Immature natural killer cell (primary cell): ENCODE measurements around the gene DAPK1. TPM values are rescaled to one million over a fixed set of nuclear protein-coding genes. Genes with fewer than 3 reads are reported as not detected.

Experiments
- DNase-seq, 3 donors: peaks; one replicate each; pipeline ENCODE4 v3.0.0; 2022; ENCODE audit warnings: mixed read lengths in 1 of 3
- H3K27ac Mint-ChIP-seq, 6 donors: one replicate each; pipeline ENCODE4 v1.8.0; 2020; ENCODE audit warnings: mixed read lengths in 6 of 6, mild to moderate bottlenecking in 5 of 6, inconsistent platforms in 4 of 6, moderate library complexity in 3 of 6
- H3K27me3 Mint-ChIP-seq, 3 donors: one replicate each; pipeline ENCODE4 v1.8.0; 2020 to 2021; ENCODE audit warnings: low read depth in 3 of 3, mild to moderate bottlenecking in 3 of 3, mixed read lengths in 3 of 3, moderate library complexity in 3 of 3, inconsistent platforms in 1 of 3
- H3K36me3 Mint-ChIP-seq, 3 donors: one replicate each; pipeline ENCODE4 v1.8.0; 2020; ENCODE audit warnings: mixed read lengths in 3 of 3, inconsistent platforms in 2 of 3, mild to moderate bottlenecking in 2 of 3
- H3K4me1 Mint-ChIP-seq, 2 donors: one replicate each; pipeline ENCODE4 v1.8.0; 2020; ENCODE audit warnings: inconsistent platforms in 2 of 2, mild to moderate bottlenecking in 2 of 2, mixed read lengths in 2 of 2, moderate library complexity in 1 of 2
- H3K4me3 Mint-ChIP-seq, 5 donors: one replicate each; pipeline ENCODE4 v1.8.0; 2020; ENCODE audit warnings: mild to moderate bottlenecking in 5 of 5, mixed read lengths in 5 of 5, inconsistent platforms in 3 of 5, moderate library complexity in 3 of 5
- H3K9me3 Mint-ChIP-seq, 6 donors: one replicate each; pipeline ENCODE4 v1.8.0; 2020; ENCODE audit warnings: mild to moderate bottlenecking in 6 of 6, mixed read lengths in 6 of 6, inconsistent platforms in 4 of 6, moderate library complexity in 3 of 6
- polyA plus RNA-seq, 3 donors: library from polyadenylated mRNA; unstranded; fragments of 300-500 nt; fragmentation: Illumina TruSeq; gene quantifications; one replicate each; pipeline ENCODE4 v1.2.3, GENCODE V29; 2021

Gene DAPK1
- polyA plus RNA-seq, 3 donors from 2014 or later: 0.82 to 1.3 TPM; not detected in 1

DNA sequence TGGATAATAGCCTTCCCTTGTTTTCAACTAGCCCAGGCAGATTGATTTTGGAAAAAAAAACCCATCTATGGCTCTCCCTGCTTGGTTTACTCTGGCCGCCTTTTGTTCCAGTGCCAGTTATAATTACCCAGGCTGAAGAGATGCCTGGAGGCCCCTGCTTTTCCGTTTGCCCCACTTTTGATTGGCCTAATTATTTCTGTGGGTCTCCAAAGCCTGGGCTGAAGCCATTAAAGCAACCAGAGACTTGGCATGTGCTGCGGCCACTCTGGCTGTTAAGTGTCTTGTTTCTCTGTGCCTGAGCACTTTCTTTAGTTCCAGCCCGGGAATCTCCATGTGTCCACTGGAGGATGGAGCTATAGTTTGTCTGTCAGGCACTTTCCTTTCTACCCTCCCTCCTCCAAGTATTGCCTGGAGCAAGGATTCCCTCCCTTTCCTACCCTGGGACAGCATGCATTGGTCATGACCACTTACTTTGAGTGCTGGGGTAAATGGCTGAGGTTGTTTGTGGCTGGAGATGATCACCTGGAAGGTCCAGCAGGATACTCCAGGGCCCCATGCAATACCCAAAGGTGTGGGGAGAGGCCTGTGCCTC, 123.2 kb downstream of the DAPK1 start:
- DNase-seq: no peak
- no peaks in the 10 kb centered on the region for H3K9me3 Mint-ChIP-seq
- peaks cover 0 to 2% (median 1%) of the 10 kb centered on the region in 3 donors for H3K27me3 Mint-ChIP-seq
- H3K4me1 Mint-ChIP-seq: peaks cover 3 to 13% of the 10 kb centered on the region in 2 donors
- no peak overlapping the region for H3K4me3 Mint-ChIP-seq
- no peak overlapping the region for H3K27ac Mint-ChIP-seq
- peaks cover 0 to 4% (median 0%) of the 10 kb centered on the region in 3 donors for H3K36me3 Mint-ChIP-seq

DNA sequence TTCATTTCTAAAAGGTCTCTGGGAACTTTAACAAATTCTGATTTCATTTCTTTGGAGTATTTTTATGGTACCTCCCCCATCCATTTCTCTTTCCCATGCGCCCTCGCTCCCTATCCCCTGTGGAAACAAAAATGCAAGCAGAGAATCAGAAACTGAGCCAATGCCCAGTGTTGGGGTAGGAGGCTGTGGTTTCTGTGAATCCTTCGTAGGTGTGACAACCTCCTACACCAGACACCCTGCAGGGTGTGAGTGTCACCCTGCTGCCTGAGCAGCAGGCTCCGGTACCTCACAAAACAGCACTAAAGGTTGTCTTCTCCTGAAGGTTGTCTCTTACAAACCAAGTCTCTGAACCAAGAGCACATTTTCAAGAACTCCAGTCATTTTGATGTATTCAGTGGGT, 124.4 kb downstream of the DAPK1 start:
- peaks cover 3 to 13% of the 10 kb centered on the region in 2 donors for H3K4me1 Mint-ChIP-seq
- H3K27me3 Mint-ChIP-seq: peaks cover 0 to 4% (median 1%) of the 10 kb centered on the region in 3 donors
- no peak overlapping the region for H3K27ac Mint-ChIP-seq
- no peak for DNase-seq
- peak overlapping the region in 1 of 5 donors; percentile 62 for H3K4me3 Mint-ChIP-seq
- H3K9me3 Mint-ChIP-seq: no peaks in the 10 kb centered on the region
- peaks cover 0 to 4% (median 0%) of the 10 kb centered on the region in 3 donors for H3K36me3 Mint-ChIP-seq

DNA sequence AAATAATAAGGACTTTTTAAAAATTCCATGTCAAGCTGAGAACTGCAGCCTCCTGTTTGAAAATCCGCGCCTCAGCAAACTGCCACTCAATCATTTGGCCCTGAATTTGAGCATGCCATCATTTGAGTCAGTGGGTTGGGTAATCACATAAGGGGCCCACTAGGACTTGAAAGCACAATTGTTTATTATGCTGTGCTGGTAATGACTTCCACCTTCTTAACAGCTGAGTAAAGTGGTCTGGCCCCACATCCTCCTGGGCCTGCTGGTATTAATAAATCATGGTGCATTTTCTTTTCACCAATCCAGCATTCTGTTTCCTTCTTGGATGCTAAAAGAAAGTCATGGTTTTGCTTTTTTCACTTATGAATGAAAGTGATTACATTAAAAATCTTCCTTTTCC, 125.3 kb downstream of the DAPK1 start:
- no peak for DNase-seq
- no peaks in the 10 kb centered on the region for H3K9me3 Mint-ChIP-seq
- H3K4me3 Mint-ChIP-seq: no peak overlapping the region
- no peak overlapping the region for H3K27ac Mint-ChIP-seq
- peaks cover 0 to 4% (median 0%) of the 10 kb centered on the region in 3 donors for H3K36me3 Mint-ChIP-seq
- peaks cover 0 to 4% (median 1%) of the 10 kb centered on the region in 3 donors for H3K27me3 Mint-ChIP-seq
- H3K4me1 Mint-ChIP-seq: peaks cover 3 to 13% of the 10 kb centered on the region in 2 donors

DNA sequence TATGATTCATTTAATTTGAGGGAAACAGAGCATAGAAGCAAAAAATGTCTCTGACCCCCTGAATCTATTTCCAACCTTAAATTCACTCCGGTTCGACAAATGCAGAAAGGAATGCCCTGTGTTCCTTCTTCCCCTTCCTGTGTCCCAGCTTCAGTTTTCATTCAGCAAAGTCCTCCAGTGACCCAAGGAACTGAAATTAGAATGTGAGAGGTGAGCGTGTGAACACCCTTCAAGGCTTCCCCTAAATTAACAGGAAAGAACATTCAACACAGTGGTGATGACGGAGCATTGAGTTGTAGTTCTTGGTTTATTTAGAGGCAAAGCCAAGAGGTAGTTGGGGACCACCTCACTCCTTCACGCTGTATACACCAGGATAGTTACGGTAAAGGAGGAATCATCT, 130.7 kb downstream of the DAPK1 start:
- Mint-ChIP-seq H3K4me3 (no peak overlapping the region), H3K4me1 (peaks cover 0 to 3% of the 10 kb centered on the region in 2 donors), H3K9me3 (no peaks in the 10 kb centered on the region), H3K27me3 (peaks cover 2 to 4% (median 3%) of the 10 kb centered on the region in 3 donors), H3K27ac (no peak overlapping the region), H3K36me3 (no peaks in the 10 kb centered on the region)
- DNase-seq: no peak

DNA sequence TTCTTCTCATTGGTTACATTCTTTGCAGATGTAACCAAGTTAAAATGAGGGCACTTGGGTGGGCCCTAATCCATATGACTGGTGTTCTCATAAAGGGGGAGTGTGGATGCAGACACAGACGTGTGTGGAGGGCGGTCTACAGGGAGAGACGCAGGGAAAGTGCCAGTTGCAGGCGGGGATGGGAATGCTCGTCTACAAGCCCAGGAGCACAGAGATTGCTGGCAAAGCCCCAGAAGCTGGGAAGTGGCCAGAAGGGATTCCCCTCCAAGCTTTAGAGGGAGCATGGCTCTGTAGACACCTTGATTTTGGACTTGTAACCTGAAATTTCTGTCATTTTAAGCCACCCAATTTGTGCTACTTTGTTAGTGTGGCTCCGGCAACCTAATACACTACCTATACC, 131.4 kb downstream of the DAPK1 start:
- H3K27me3 Mint-ChIP-seq: peaks cover 2 to 4% (median 3%) of the 10 kb centered on the region in 3 donors
- no peak overlapping the region for H3K4me3 Mint-ChIP-seq
- H3K9me3 Mint-ChIP-seq: no peaks in the 10 kb centered on the region
- no peak overlapping the region for H3K27ac Mint-ChIP-seq
- no peaks in the 10 kb centered on the region for H3K36me3 Mint-ChIP-seq
- H3K4me1 Mint-ChIP-seq: no peaks in the 10 kb centered on the region
- DNase-seq: no peak

DNA sequence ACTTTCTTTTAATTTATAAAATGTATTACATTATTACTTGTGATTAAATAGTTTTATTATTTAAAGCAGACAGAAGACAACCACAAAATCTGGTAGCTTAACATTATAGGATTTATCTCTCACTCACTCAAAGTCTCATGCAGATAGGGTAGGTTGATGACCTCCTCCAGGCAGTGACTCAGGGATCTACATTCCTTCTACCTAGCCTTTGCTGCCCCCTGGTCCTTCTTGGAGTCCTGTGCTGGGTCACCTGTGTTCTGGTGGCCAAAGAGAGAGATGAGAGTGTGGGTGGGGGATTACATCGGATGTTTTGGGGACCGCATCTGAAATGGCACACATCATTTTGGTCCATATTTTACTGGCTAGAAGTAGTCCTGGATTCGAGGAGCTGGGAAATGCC, 132.6 kb downstream of the DAPK1 start:
- Mint-ChIP-seq H3K9me3 (no peaks in the 10 kb centered on the region), H3K27ac (no peak overlapping the region), H3K4me3 (no peak overlapping the region), H3K36me3 (no peaks in the 10 kb centered on the region), H3K4me1 (no peaks in the 10 kb centered on the region), H3K27me3 (peaks cover 2 to 3% (median 2%) of the 10 kb centered on the region in 3 donors)
- no peak for DNase-seq

DNA sequence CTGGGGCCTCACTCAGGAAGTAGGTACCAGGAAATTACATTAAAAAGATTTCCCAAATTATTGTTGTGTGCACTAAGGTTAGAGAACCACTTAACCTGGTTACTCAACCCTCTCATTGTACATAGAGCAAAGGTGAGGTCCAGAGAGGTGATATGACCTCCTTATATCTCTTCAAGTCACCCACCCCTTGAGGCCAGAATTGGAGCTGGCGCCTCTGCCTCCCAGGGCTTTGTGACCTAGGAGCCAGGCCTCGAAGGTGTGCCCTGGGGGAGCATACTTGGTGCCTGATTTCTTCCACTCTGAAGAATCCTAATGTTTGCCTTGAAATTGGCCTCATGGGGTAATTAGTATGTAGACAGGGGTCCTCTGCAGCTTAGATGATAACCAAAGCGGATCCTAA, 133.2 kb downstream of the DAPK1 start:
- DNase-seq: no peak
- no peak overlapping the region for H3K4me3 Mint-ChIP-seq
- no peaks in the 10 kb centered on the region for H3K4me1 Mint-ChIP-seq
- no peak overlapping the region for H3K27ac Mint-ChIP-seq
- no peaks in the 10 kb centered on the region for H3K36me3 Mint-ChIP-seq
- H3K9me3 Mint-ChIP-seq: no peaks in the 10 kb centered on the region
- peaks cover 2 to 3% (median 2%) of the 10 kb centered on the region in 3 donors for H3K27me3 Mint-ChIP-seq

DNA sequence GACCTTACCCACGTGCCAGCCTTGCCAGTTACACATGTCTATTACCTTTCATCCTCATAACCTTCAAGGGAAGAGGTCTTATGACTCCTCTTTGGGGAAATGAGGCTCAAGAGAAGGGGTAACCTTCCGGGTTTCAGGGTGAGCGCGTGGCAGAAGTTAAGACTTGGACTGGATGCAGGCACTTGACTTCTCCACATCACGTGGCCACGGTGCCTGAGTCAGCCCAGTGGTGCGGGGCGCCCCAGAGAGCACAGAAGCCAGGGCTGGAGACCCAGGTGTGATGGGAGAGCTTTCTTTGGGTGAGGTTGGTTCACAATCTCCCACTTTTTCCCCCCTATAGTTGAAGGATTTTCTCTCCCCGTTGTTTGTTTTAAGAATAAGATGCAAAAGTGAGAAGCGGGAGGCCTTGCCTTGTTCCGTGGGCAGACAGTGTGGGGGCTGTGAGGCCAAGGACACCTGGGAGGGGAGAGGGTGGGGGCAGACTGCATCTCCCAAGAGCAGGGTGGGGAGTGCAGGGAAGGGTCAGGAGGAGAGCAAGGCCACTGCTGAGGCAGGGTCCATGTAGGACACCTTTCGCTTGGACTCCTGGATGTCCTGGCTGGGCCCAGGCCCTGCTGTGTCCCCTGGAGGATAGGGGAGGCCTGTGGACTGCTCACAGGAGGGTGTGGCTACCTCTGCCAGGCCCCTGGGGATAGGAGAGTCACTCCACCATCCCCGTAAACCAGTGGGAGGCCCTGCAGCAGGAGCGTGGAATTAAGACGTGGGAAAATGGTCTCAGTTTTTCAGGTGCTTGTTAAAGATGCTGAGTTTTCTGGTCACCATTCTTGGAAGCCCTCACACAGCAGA, 138.2 kb downstream of the DAPK1 start:
- no peak overlapping the region for H3K27ac Mint-ChIP-seq
- no peak for DNase-seq
- H3K9me3 Mint-ChIP-seq: no peaks in the 10 kb centered on the region
- no peaks in the 10 kb centered on the region for H3K4me1 Mint-ChIP-seq
- no peak overlapping the region for H3K4me3 Mint-ChIP-seq
- peaks cover 0 to 2% (median 0%) of the 10 kb centered on the region in 3 donors for H3K27me3 Mint-ChIP-seq
- no peaks in the 10 kb centered on the region for H3K36me3 Mint-ChIP-seq

DNA sequence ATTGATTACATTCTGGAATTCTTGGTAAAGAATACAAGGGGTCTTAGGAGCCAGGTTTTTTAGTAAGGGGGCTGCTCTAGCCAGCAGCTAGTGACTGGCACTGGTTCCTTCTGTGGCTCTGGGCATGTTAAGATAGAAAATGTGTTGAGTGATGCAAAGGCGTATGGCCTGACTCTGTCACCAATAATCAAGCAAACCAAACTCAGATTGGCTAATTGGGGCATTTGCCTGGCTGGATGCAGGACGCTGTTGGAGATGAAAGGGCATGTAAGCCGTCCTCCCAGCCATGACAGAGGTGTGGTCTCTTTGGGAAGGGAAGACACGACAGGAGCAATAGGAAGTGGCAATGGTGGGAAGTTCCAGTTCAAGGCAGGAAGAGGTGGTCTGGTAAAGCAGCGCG, 140.6 kb downstream of the DAPK1 start:
- Mint-ChIP-seq H3K4me3 (no peak overlapping the region), H3K27ac (no peak overlapping the region), H3K4me1 (peaks cover 8 to 13% of the 10 kb centered on the region in 2 donors), H3K27me3 (peaks cover 0 to 2% (median 0%) of the 10 kb centered on the region in 3 donors), H3K9me3 (no peaks in the 10 kb centered on the region), H3K36me3 (no peaks in the 10 kb centered on the region)
- DNase-seq: no peak

DNA sequence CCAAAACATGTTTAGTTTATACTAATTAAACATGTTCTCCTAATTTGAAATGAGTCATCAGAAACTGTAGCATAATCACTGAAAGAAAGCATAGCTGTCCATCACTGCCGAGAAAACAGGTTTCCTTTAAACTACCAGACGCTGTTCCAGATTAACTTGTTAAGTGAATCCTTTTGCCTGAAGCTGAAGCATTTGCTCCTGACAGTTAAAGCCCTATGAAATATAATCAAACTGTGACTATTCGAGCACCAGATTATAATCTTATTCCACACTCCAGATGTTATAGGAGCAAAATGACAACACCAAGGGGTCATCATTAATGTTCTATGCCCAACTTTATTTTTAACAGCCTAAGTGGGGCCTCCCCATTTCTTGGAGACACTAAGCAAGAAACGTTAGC, 142.3 kb downstream of the DAPK1 start:
- H3K36me3 Mint-ChIP-seq: no peaks in the 10 kb centered on the region
- H3K27me3 Mint-ChIP-seq: peaks cover 0 to 3% (median 2%) of the 10 kb centered on the region in 3 donors
- no peak for DNase-seq
- H3K4me3 Mint-ChIP-seq: no peak overlapping the region
- H3K27ac Mint-ChIP-seq: no peak overlapping the region
- peaks cover 8 to 13% of the 10 kb centered on the region in 2 donors for H3K4me1 Mint-ChIP-seq
- no peaks in the 10 kb centered on the region for H3K9me3 Mint-ChIP-seq

DNA sequence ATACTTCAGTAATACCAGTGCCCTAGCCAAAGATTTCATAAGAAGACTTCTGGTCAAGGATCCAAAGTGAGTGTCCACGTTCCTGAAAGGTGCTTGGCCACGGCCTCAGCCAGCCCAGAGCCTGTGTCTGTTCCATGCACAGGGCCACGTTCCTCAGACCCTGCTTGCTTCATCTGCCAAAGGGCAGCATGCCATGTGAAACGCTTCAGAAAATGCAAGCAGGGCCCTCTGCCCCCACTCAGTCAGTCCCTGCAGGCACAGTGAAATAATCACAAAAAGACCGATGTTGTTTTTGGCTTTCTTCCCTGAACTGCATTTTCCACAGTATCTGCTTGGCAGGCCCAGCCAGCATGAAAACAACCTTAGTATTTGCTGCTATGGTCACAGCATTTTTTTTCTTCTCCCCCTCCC, 142.7 kb downstream of the DAPK1 start:
- peaks cover 8 to 13% of the 10 kb centered on the region in 2 donors for H3K4me1 Mint-ChIP-seq
- H3K36me3 Mint-ChIP-seq: no peaks in the 10 kb centered on the region
- H3K4me3 Mint-ChIP-seq: no peak overlapping the region
- H3K27me3 Mint-ChIP-seq: peaks cover 0 to 3% (median 2%) of the 10 kb centered on the region in 3 donors
- no peak overlapping the region for H3K27ac Mint-ChIP-seq
- DNase-seq: no peak
- H3K9me3 Mint-ChIP-seq: no peaks in the 10 kb centered on the region

DNA sequence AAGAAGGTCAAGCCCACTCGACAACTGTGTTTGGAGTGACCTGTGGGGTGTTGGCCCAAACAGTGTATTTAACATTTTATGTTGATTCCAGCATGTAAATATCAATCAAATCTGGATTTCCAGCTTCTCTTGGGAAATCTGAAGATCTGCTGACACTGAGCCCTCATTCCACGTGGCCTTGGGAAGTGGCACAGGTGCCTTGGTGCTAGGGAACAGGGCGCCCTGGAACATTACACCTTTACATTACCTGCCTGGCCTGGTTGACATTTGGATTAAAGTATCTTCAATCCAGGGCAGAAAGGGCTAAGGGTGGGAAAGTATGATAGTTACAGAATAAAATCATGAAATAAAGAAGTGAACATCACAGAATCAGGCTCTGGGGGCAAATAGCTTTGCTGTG, 143.4 kb downstream of the DAPK1 start:
- Mint-ChIP-seq H3K36me3 (no peaks in the 10 kb centered on the region), H3K27ac (no peak overlapping the region), H3K4me3 (no peak overlapping the region), H3K27me3 (peaks cover 0 to 3% (median 2%) of the 10 kb centered on the region in 3 donors), H3K9me3 (no peaks in the 10 kb centered on the region), H3K4me1 (peaks cover 8 to 13% of the 10 kb centered on the region in 2 donors)
- DNase-seq: no peak

DNA sequence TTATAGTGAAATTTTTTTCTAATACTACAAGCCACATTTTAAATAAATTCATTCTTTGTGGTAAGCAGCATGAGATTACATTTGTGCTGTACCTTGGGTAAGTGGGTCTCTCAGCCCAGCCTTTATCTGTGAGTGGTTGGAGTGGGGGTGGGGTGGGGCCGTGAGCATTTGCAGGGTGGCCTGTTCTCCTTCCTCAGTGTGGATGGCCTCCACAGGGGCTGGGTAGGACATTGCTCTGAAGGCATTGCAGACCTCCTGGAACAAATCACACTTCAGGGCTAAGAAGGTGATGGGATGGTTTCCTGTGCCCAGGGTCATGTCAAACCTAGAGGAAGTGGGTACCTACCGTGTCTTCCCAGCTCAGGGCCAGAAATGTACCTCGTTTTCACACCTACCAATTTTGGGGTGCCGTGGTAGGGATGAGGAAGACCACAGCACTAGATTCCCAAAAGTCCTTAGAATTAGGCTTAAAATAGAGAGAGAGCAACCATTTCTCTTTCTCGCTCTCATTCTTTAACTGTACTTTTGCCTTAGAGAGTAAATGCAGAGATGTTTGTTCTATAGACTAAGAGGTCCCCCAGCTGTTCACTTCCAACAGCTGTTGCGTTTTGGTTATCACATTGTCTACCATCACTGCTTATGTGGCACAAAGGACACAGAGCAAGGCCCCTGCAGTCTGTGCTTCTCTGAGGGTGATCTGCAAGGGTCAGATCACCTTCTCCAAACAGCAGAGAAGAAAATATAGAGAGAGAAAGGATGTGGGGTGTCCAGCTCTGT, 144.9 kb downstream of the DAPK1 start:
- H3K4me1 Mint-ChIP-seq: peaks cover 8 to 13% of the 10 kb centered on the region in 2 donors

More for the DNA sequence above, 144.9 kb downstream of the DAPK1 start:
- no peaks in the 10 kb centered on the region for H3K9me3 Mint-ChIP-seq
- H3K36me3 Mint-ChIP-seq: no peaks in the 10 kb centered on the region
- no peak overlapping the region for H3K27ac Mint-ChIP-seq
- H3K4me3 Mint-ChIP-seq: no peak overlapping the region
- H3K27me3 Mint-ChIP-seq: peaks cover 2 to 3% (median 3%) of the 10 kb centered on the region in 3 donors
- no peak for DNase-seq
